NCI-H748 treated with DMSO at 0.1 percent for 48 hours (cell line): ENCODE measurements around the gene RGL3.
"Not testable (repeated sequence)": the region's sequence is repeated elsewhere in the genome, so short reads cannot be mapped to it uniquely, and the experiment has no call there.

ENCODE experiments used
- DNase-seq: peaks from one replicate; lab custom pipeline; 2025; lab: John Stamatoyannopoulos, UW

Gene RGL3

DNA sequence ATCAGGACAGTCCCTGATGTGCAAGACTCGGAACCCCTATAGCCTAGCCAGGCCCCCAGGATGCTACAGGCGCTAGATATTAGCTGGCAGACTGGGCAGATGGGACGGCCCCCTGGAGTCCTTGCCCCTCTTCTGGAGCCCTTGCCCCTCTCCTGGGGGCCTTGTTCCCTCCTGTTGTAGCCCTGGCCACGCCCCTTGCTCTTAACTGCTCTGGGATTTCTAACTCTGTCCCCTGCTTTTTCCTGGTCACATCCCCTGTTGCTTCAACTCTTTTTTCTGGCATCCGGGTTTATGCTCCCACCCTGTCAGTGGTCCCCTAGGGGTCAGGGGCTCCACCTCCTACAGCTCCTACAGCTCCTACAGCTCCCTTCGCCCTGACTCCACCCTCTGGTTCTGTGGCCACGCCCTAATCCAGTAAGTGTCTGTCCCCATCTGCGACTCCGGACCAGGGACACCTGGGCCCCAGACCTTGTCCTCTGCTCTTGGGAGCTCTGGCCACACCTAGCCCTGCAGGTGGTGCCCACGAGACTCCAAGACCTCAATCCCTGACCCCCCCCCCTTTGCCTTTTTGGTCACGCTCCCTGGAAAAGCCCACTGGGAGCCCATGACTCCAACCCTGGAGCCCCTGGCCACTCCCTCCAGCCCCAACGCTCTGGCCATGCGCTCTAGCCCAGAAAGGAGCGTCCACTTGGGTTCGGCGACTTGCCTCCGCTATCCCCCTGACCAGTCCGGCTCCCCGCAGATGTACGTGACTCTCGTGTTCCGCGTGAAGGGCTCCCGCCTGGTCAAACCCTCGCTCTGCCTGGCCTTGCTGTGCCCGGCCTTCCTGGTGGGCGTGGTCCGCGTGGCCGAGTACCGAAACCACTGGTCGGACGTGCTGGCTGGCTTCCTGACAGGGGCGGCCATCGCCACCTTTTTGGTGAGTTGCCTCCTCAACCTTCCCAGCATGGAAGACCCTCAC, 57.1 kb downstream of the RGL3 start:
- DNase-seq: no peak

DNA sequence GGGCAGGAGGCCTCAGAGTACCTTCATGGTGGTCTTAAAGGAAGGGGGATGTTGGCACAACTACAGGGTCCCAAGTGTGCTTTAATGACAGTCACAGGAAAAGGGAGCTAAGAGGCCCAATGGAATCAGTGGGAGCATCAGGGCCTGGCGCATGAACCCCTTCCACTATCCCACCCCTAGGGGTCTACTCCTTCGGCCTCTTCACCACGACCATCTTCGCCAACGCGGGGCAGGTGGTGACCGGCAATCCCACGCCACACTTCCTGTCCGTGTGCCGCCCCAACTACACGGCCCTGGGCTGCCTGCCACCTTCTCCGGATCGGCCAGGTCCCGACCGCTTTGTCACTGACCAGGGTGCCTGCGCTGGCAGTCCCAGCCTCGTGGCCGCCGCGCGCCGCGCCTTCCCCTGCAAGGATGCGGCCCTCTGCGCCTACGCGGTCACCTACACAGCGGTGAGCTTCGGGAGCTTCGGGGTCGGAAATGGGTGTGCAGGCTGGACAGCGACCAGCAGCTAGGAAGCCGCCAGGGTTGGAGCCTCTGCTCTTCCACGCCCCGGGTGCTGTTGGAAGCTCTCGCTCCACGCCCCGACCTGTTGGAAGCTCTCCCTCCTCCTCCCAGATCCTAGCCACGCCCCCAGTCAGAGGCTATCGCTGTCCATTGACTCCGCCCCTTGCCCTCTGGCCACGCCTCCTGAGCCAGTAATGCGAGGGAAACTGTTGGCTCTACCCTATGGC, 57.9 kb downstream of the RGL3 start:
- DNase-seq: no peak

GRCh38 chr19:11359421-11359820, 59.7 kb downstream of the RGL3 start:
- no peak for DNase-seq

- DNase-seq: no peak
Measured at GRCh38 chr19:11356676-11357550, 62.2 kb downstream of the RGL3 start.

- no peak for DNase-seq
Measured at GRCh38 chr19:11356074-11356397, 63.1 kb downstream of the RGL3 start.

- DNase-seq: peak; percentile 57
Measured at GRCh38 chr19:11355160-11356073, 63.7 kb downstream of the RGL3 start, which contains the start of gene PLPPR2. Gene PLPPR2, plus strand, starts transcription at chr19:11355432. Its CDS starts 2,242 bp downstream, at chr19:11357674.

DNA sequence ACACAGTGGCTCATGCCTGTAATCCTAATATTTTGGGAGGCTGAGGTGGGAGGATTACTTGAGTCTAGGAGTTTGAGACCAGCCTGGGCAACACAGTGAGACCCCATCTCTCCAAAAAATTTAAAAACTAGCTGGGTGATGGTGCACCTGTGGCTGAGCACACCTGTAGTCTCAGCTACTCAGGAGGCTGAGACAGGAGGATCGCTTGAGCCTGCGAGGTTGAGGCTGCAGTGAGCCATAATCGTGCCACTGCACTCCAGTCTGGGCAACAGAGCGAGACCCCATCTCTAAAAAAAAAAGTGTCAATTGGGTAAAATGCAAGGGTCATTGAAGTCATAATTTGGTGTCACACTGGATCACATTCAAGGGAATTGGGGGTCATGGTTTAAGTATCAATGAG, 65.0 kb downstream of the RGL3 start:
- DNase-seq: not testable (repeated sequence)

DNA sequence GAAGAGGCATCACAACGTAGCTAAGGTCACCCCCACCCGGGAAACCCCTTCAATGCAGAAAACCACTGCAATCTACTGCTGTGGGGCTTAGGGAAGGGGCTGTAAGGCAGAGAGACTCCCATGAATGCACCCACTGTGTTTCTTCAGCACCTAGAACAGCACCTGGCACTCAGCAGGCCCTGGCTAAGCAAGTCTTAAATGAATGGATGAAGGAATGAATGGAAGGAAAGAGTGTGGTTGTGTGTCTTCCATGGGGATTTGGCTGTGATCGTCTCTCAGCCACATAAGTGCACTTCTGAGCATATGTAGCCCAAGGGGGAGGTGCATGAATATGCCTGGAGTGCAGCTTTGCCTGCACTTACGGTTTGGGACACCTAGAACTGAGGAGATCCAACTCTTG, 69.9 kb downstream of the RGL3 start:
- DNase-seq: no peak

DNA sequence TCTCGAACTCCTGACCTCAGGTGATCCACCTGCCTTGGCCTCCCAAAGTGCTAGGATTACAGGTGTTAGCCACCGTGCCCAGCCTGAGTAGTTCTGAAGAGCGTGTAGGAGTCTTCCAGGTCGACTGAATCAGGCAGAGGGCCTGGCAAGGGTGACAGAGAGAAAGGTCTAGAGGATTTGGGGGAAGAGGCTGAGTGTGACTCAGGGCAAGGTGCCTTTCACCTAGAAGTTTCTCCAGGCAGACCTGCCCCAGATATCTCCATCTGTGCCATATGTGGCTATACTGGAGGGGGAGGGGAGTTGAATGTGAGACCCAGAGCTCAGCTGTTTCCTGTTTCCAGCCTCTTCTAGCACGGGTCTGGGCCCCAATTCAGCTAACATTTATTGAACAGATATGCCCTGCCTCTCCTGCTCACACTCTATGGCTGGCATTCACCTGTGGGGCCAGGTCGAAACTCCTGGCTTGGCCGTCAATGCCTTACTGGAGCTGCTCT, 71.5 kb downstream of the RGL3 start:
- DNase-seq: no peak

DNA sequence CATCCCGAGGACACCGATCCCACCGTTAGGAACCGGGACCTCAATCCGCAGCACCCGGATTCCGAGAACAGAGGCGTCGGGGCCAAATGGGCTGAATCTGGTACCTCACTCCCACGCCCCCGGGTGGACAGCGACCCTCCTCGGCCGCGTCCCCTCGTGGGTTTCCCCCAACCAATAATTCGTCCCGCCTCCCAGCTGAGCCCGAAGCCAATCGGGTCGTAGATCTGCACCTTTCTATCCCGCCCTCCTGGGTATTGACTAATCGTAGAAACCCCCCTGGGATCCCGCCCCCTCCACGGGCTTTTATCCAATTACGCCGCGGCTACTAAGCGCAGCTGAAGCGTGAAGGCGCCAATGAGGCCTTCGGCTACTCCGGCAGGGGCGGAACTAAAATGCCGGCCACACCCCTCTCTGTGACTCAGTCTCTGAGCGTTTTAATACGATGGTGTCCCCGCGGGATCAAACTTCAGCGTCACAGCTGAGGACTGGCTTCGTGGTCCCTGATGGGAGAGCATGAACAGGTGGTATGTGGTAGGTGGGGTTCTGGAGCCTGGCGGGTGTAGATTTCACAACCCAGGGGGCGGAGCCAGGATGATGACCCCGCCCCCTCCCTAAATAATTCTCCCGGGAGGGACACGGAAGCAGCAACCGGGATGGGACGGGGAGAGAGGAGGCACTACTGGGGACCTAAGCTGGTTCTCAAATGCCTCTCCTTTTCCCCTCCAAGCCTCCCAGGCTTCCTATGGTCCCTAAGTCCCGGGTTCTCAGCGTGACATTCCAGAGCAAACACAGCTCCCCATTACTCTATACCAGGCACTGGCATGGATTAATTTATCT, 72.8 kb downstream of the RGL3 start, which contains the start of the genes CCDC159 and TMEM205:
Gene CCDC159 (plus strand): TSS at position 416 of the 837 bp plus-strand sequence. CDS start 88 bp downstream, at position 504.
Gene TMEM205 (minus strand): TSS at position 165 of the 837 bp plus-strand sequence. CDS start 649 bp downstream, outside the sequence.
- DNase-seq: peak; percentile 85

DNA sequence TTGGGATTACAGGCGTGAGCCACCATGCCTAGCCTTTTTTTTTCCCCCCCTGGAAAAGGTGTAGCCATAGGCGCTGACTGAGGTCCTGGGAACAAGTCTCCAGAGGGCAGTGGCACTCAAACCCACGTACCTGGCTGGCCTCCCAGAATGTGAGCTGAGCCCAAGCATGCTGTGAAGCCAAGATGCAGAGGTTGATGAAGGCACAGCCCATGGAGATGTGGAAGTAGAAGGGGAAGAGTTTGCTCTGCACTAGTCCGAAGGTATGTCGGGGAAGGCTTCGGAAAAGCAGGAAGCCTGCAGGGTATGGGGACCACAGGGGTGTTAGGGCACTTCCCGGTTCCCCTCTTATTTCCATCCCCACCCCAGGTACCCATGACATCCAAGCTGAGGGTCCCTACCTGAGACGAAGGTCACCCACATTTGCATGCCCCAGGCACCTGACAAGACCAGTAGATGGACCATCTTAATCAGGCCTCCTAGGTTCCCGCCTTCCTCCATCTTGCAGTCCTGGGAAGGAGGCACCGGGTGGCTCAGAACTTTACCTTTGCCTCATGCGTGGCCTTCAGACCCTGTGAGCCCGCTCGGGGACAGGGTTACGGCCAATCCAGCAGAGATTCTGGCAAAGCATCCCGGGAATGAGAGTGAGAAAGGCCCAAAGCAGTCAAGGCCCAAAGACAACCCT, 73.9 kb downstream of the RGL3 start:
- DNase-seq: no peak
